CD4-positive, alpha-beta T cell treated with Interleukin-6 for 4 hours (primary cell): ENCODE data around the gene CXADR.

Source experiments
- DNase-seq: peaks from one replicate; pipeline ENCODE4 v3.0.0-alpha.2; 2020; ENCODE audit warnings: mixed read lengths

CXADR gene

GRCh38 chr21:17545007-17545406 is 32.2 kb downstream of the CXADR start:
- no peak for DNase-seq

- no peak for DNase-seq
Measured at GRCh38 chr21:17548262-17548661, 35.4 kb downstream of the CXADR start.

- DNase-seq = no peak
Measured at GRCh38 chr21:17550671-17551308, 37.9 kb downstream of the CXADR start.

- no peak for DNase-seq
Measured at GRCh38 chr21:17552410-17552809, 39.6 kb downstream of the CXADR start.

GRCh38 chr21:17554120-17554519 is 41.3 kb downstream of the CXADR start:
- DNase-seq = no peak

- DNase-seq = no peak
Measured at GRCh38 chr21:17554679-17555465, 42.0 kb downstream of the CXADR start.

GRCh38 chr21:17560377-17561025 is 47.7 kb downstream of the CXADR start:
- no peak for DNase-seq

- no peak for DNase-seq
Measured at GRCh38 chr21:17570786-17571185, 57.9 kb downstream of the CXADR start.

- DNase-seq = no peak
Measured at GRCh38 chr21:17572431-17572830, 59.6 kb downstream of the CXADR start.

- DNase-seq = no peak
Measured at GRCh38 chr21:17575076-17575475, 62.2 kb downstream of the CXADR start.

- no peak for DNase-seq
Measured at GRCh38 chr21:17576080-17576835, 63.4 kb downstream of the CXADR start.

- no peak for DNase-seq
Measured at GRCh38 chr21:17577701-17578100, 64.9 kb downstream of the CXADR start.

- no peak for DNase-seq
Measured at GRCh38 chr21:17578162-17578561, 65.3 kb downstream of the CXADR start.

GRCh38 chr21:17578876-17579275 is 66.0 kb downstream of the CXADR start:
- DNase-seq = no peak

GRCh38 chr21:17580319-17580718 is 67.5 kb downstream of the CXADR start:
- no peak for DNase-seq

- no peak for DNase-seq
Measured at GRCh38 chr21:17583898-17584297, 71.1 kb downstream of the CXADR start.

GRCh38 chr21:17585875-17586450 is 73.1 kb downstream of the CXADR start:
- peak; percentile 23 for DNase-seq

GRCh38 chr21:17590430-17590829 is 77.6 kb downstream of the CXADR start:
- DNase-seq = no peak

- DNase-seq = no peak
Measured at GRCh38 chr21:17597680-17598079, 84.8 kb downstream of the CXADR start.

GRCh38 chr21:17598437-17598836 is 85.6 kb downstream of the CXADR start:
- DNase-seq = no peak

GRCh38 chr21:17602874-17603273 is 90.0 kb downstream of the CXADR start:
- no peak for DNase-seq

GRCh38 chr21:17607684-17608083 is 94.8 kb downstream of the CXADR start:
- DNase-seq = no peak

- no peak for DNase-seq
Measured at GRCh38 chr21:17609681-17610080, 96.8 kb downstream of the CXADR start.
